Fibroblast of lung (primary cell): ENCODE data around the gene ZBTB42. TPM values are rescaled to one million over a fixed set of nuclear protein-coding genes. Genes with fewer than 3 reads are reported as not detected.

Experiments used
- DNase-seq, 2 donors: peaks; one replicate each; pipeline versions ENCODE4 v3.0.0 to v3.0.0-alpha.2; 2010; ENCODE audit warnings: low read depth in 2 of 2
- H2AFZ ChIP-seq: 2 replicates; pipeline ENCODE4 v1.5.1; 2012; ENCODE audit warnings: low read length, control low read depth, inconsistent platforms
- H3K27ac ChIP-seq: 2 replicates; pipeline ENCODE4 v1.5.1; 2011; ENCODE audit warnings: low read length, control low read depth; ENCODE audit not compliant: insufficient read depth
- H3K27me3 ChIP-seq: 2 replicates; pipeline ENCODE4 v1.5.1; 2011; ENCODE audit warnings: mild to moderate bottlenecking, low read length; ENCODE audit not compliant: control insufficient read depth, insufficient read depth
- H3K36me3 ChIP-seq: 2 replicates; pipeline ENCODE4 v1.5.1; 2011; ENCODE audit warnings: low read length; ENCODE audit not compliant: control insufficient read depth, insufficient read depth
- H3K4me1 ChIP-seq: 2 replicates; pipeline ENCODE4 v1.5.1; 2011; ENCODE audit warnings: low read length; ENCODE audit not compliant: control insufficient read depth, insufficient read depth; ENCODE audit errors: extremely low read depth
- H3K4me2 ChIP-seq: 2 replicates; pipeline ENCODE4 v1.5.1; 2011; ENCODE audit warnings: low read length, control low read depth; ENCODE audit not compliant: insufficient read depth; ENCODE audit errors: extremely low read depth
- H3K4me3 ChIP-seq, 4 experiments: fragments of 200-600 bp in 1 of 4; sonication (generic) in 1 of 4; replicated peaks in 1 of 4; 2 replicates each; pipeline ENCODE4 v1.5.1; 2011 to 2016; ENCODE audit warnings: low read length in 4 of 4, low read depth in 3 of 4, mild to moderate bottlenecking in 3 of 4, control low read depth in 2 of 4, inconsistent platforms in 1 of 4, mixed read lengths in 1 of 4; ENCODE audit not compliant: insufficient read depth in 1 of 4; ENCODE audit errors: control extremely low read depth in 1 of 4
- H3K79me2 ChIP-seq: 2 replicates; pipeline ENCODE4 v1.5.1; 2012; ENCODE audit warnings: mild to moderate bottlenecking, low read length, inconsistent platforms; ENCODE audit not compliant: control insufficient read depth, insufficient read depth
- H3K9ac ChIP-seq: 2 replicates; pipeline ENCODE4 v1.5.1; 2011; ENCODE audit warnings: mild to moderate bottlenecking, low read length, control low read depth; ENCODE audit not compliant: insufficient read depth
- H3K9me3 ChIP-seq: 2 replicates; pipeline ENCODE4 v1.5.1; 2012; ENCODE audit warnings: low read depth, low read length; ENCODE audit not compliant: control insufficient read depth, insufficient read depth
- H4K20me1 ChIP-seq: 2 replicates; pipeline ENCODE4 v1.5.1; 2011; ENCODE audit warnings: low read length; ENCODE audit not compliant: control insufficient read depth, insufficient read depth; ENCODE audit errors: extremely low read depth
- EZH2 ChIP-seq: IDR thresholded peaks from 2 replicates; pipeline ENCODE4 v1.5.1; 2012; ENCODE audit warnings: low read length, control low read depth, mild to moderate bottlenecking; ENCODE audit errors: missing control alignments
- polyA plus RNA-seq, 2 donors: library from polyadenylated mRNA; depleted of rRNA in 1 of 2; stranded (reverse) in 1 of 2; unstranded in 1 of 2; fragments of >200 nt; gene quantifications; 2 replicates each; pipeline ENCODE4 v1.2.1, GENCODE V29; 2011 to 2012; ENCODE audit warnings: missing spikeins in 1 of 2
- total RNA-seq: library from RNA; depleted of rRNA; stranded (reverse); fragments of >200 nt; gene quantifications from 2 replicates; pipeline ENCODE4 v1.2.1, GENCODE V29; 2014
- TF ChIP-seq, protein P1 (sequence below), 2 donors: IDR thresholded peaks in 1 of 2; conservative IDR thresholded peaks in 1 of 2; 1 replicate in 1 of 2; 2 replicates in 1 of 2; pipeline ENCODE4 v1.5.1; 2011 to 2012; ENCODE audit warnings: low read length in 2 of 2, control low read depth in 1 of 2, inconsistent platforms in 1 of 2, low read depth in 1 of 2, mild to moderate bottlenecking in 1 of 2

ZBTB42 gene
- total and polyA plus RNA-seq, 2 donors (not counting 1 experiment from before 2014, with no cell fraction given): 1.1 to 2.3 TPM

DNA sequence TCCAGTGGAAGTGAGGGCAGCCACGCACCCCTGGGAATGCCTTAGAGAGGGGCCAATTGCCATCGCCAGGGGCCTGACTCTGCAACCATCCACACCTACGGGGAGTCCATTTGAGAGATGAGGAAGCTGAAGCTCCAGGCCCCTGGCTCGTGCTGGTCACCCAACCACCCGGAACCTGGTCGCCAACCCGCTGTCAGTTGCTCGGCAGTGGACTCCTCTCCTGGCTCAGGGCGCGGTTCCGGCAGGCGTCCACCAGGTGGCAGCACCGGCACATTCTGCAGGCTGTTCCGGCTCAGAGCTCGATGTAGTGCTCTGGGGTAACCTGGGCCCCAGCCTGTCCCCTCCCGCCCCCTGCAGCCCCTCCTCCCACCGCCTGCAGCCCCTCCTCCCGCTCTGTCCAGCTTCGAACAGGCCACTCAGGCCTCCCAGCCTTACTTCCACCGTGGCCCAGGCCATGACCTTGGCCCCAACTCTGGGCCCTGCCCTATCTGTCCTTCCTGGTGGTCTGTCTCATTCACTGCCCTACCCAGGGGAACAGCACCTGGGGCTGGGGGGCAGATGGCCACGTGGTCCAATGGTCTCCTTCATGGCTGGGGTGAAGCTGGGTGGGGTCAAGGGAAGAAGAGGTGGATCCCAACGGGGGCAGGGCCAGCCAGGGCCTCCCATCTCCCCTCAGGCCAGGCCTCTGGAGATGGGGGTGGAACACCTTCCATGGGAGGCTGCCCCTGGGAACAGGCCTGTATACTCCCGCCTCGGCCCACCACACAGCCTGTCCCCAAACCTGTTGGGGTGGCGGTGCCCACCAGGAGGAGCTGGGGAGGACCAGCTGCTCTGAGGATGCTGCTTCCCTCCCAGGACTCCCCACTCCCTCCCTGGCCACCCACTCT is 32.2 kb upstream of the ZBTB42 start:
- H3K4me3 ChIP-seq: no peak overlapping the region
- peak overlapping the region; percentile 2 for H3K9ac ChIP-seq
- peak; percentile 56 to 81 for DNase-seq
- no peak overlapping the region for H3K4me2 ChIP-seq
- no peaks in the 10 kb centered on the region for H3K9me3 ChIP-seq
- H4K20me1 ChIP-seq: no peaks in the 10 kb centered on the region
- H3K27ac ChIP-seq: no peak overlapping the region
- peaks cover 2% of the 10 kb centered on the region for H3K4me1 ChIP-seq
- no peak overlapping the region for H2AFZ ChIP-seq
- TF ChIP-seq, protein P1, sequence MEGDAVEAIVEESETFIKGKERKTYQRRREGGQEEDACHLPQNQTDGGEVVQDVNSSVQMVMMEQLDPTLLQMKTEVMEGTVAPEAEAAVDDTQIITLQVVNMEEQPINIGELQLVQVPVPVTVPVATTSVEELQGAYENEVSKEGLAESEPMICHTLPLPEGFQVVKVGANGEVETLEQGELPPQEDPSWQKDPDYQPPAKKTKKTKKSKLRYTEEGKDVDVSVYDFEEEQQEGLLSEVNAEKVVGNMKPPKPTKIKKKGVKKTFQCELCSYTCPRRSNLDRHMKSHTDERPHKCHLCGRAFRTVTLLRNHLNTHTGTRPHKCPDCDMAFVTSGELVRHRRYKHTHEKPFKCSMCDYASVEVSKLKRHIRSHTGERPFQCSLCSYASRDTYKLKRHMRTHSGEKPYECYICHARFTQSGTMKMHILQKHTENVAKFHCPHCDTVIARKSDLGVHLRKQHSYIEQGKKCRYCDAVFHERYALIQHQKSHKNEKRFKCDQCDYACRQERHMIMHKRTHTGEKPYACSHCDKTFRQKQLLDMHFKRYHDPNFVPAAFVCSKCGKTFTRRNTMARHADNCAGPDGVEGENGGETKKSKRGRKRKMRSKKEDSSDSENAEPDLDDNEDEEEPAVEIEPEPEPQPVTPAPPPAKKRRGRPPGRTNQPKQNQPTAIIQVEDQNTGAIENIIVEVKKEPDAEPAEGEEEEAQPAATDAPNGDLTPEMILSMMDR (conservative IDR thresholded peaks at IDR 0.05 in 1 of 2, IDR thresholded peaks at IDR 0.05 in 1 of 2; ENCODE audit: low read depth in 1 of 2, low read length in 2 of 2): peak; percentile 60 to 85
- no peak for TF ChIP-seq EZH2
- H3K36me3 ChIP-seq: peaks cover 26% of the 10 kb centered on the region
- no peaks in the 10 kb centered on the region for H3K27me3 ChIP-seq
- H3K79me2 ChIP-seq: no peaks in the 10 kb centered on the region

DNA sequence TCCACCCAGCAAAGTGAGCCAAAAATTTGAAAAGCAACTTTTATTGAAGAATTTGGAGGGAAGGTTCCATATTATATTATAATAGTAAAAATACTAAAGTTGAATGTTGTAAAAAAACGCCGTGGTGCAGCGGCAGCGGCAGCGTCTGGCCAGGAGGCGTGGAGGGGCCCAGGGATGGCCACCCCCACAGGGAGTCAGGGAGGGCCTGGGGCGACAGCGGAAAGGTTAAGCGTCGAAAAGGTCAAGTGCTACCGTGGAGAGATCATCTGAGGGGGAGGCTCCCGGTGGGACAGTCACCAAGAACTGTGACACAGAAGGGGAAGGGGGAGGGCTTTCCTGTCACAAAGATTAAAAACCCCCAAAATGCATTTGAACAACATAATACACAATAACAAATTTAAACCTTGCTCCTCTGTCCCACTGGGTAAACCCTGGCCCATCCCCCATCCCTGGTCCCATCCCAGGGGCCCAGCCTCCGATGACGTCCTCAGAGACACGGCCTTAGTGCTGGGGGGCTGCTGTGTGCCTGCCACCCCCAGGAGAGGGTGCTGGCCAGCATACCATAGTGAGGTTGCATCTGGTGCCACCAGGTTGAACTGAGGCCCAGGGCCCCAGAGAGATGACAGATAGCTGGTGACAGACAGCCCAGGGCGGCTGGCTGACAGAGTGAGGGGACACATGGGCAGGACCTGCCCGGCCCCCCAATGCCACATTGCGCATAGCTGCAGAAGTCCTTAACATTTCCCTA is 31.4 kb upstream of the ZBTB42 start:
- no peaks in the 10 kb centered on the region for H3K27me3 ChIP-seq
- no peak for DNase-seq
- peaks cover 2% of the 10 kb centered on the region for H3K4me1 ChIP-seq
- TF ChIP-seq, protein P1 (conservative IDR thresholded peaks at IDR 0.05 in 1 of 2, IDR thresholded peaks at IDR 0.05 in 1 of 2; ENCODE audit: low read depth in 1 of 2, low read length in 2 of 2): no peak
- TF ChIP-seq EZH2: no peak
- no peak overlapping the region for H3K27ac ChIP-seq
- H3K36me3 ChIP-seq: peaks cover 31% of the 10 kb centered on the region
- no peak overlapping the region for H3K4me3 ChIP-seq
- no peaks in the 10 kb centered on the region for H3K79me2 ChIP-seq
- H3K9ac ChIP-seq: no peak overlapping the region
- H4K20me1 ChIP-seq: no peaks in the 10 kb centered on the region
- H3K9me3 ChIP-seq: no peaks in the 10 kb centered on the region
- H2AFZ ChIP-seq: no peak overlapping the region
- H3K4me2 ChIP-seq: no peak overlapping the region

DNA sequence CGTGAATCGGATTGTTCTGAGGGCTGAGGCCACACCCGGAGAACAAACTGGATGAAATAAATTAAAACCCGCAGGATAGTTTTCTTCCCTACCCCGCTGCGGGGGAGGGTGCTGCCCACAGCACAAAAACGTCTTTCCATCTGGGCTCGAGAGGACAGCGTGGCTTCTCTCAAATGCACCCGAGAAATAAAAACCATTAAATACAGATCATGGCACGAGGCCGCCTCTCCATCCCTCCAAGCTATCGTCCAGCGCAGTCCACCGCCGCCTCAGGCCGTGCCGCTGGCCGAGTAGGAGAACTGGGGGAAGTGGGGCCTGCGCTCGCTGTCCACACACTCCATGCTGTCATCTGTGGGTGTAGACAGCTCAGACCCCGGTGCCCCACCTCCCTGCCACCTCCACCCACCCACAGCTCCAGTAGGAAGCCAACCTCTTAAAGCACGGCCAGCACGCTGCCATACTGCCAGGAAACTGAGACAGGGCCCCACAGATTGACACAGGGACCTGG is 30.8 kb upstream of the ZBTB42 start:
- H3K36me3 ChIP-seq: peaks cover 32% of the 10 kb centered on the region
- DNase-seq: no peak
- H3K4me3 ChIP-seq: no peak overlapping the region
- no peaks in the 10 kb centered on the region for H3K27me3 ChIP-seq
- no peak overlapping the region for H3K9ac ChIP-seq
- H3K9me3 ChIP-seq: no peaks in the 10 kb centered on the region
- H2AFZ ChIP-seq: no peak overlapping the region
- H3K4me2 ChIP-seq: no peak overlapping the region
- H4K20me1 ChIP-seq: no peaks in the 10 kb centered on the region
- TF ChIP-seq, protein P1 (conservative IDR thresholded peaks at IDR 0.05 in 1 of 2, IDR thresholded peaks at IDR 0.05 in 1 of 2; ENCODE audit: low read depth in 1 of 2, low read length in 2 of 2): no peak
- TF ChIP-seq EZH2: no peak
- H3K79me2 ChIP-seq: no peaks in the 10 kb centered on the region
- no peak overlapping the region for H3K27ac ChIP-seq
- H3K4me1 ChIP-seq: peaks cover 2% of the 10 kb centered on the region
